Urinary bladder (tissue), 4 donors: ENCODE results near the gene COG2. TPM values are rescaled to one million over a fixed set of nuclear protein-coding genes. Genes with fewer than 3 reads are reported as not detected.
"Not testable (repeated sequence)": the region's sequence is repeated elsewhere in the genome, so short reads cannot be mapped to it uniquely, and the experiment has no call there.

Experiments used
- DNase-seq: peaks from one replicate; pipeline ENCODE4 v3.0.0-alpha.2; 2015; ENCODE audit errors: extremely low spot score
- H3K27ac ChIP-seq: one replicate; pipeline ENCODE4 v1.5.1; 2013; ENCODE audit warnings: low read depth, mild to moderate bottlenecking, moderate library complexity
- H3K36me3 ChIP-seq: one replicate; pipeline ENCODE4 v1.6.1; 2013; ENCODE audit warnings: mild to moderate bottlenecking, moderate library complexity; ENCODE audit not compliant: insufficient read depth
- H3K4me1 ChIP-seq: one replicate; pipeline ENCODE4 v1.6.1; 2013; ENCODE audit warnings: mild to moderate bottlenecking, moderate library complexity; ENCODE audit not compliant: insufficient read depth
- H3K4me3 ChIP-seq: one replicate; pipeline ENCODE4 v1.5.1; 2013; ENCODE audit warnings: low read depth, low read length
- WGBS: extraction: QIAGEN DNeasy Blood & Tissue Kit; methylation state at CpG from one replicate; pipeline ENCODE4 v1.1.7; 2013; 5-methylcytosine and 5-hydroxymethylcytosine counted together
- polyA plus RNA-seq: library from polyadenylated mRNA; stranded (reverse); fragments of 200-250 nt; gene quantifications from one replicate; pipeline ENCODE4 v1.2.3, GENCODE V29; 2013
- total RNA-seq: library from RNA; depleted of rRNA; stranded (reverse); fragments of >200 nt; gene quantifications from one replicate; pipeline ENCODE4 v1.2.3, GENCODE V29; 2014
- donor health status: healthy with polysubstance abuse.
- donor health status: healthy.

COG2 gene
- total and polyA plus RNA-seq, 2 donors: 14.3 to 29.1 TPM

DNA sequence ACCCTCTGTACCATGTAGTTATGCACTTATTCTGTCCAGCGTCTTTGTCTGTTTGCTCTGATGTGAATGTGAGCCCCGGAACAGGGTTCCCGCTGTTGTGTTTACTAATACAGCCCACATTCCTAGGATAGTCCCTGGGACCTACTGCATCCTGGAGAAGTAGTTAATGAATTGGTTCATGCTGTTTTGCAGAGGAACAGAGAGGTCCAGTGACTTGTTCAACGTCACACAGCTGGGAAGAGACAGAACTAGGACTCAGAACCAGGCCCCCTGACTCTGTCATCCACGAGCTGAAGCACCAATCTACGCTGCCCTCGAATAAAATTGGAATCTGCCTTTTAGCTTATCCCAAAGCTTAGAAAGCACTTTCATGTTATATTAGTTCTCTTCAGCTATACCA, 70.9 kb downstream of the COG2 start:
- whole genome bisulfite sequencing: 84% methylated on average over 7 of the region's 7 CpGs
- Histone ChIP-seq H3K27ac (no peak overlapping the region), H3K36me3 (no peaks in the 10 kb centered on the region), H3K4me3 (no peak overlapping the region), H3K4me1 (no peaks in the 10 kb centered on the region)
- DNase-seq: no peak

GRCh38 chr1:230713547-230713914, 71.2 kb downstream of the COG2 start:
- no peak for DNase-seq
- no peaks in the 10 kb centered on the region for H3K4me1 ChIP-seq
- no peaks in the 10 kb centered on the region for H3K36me3 ChIP-seq
- no peak overlapping the region for H3K4me3 ChIP-seq
- 81% methylated on average over 8 of the region's 8 CpGs for WGBS
- H3K27ac ChIP-seq: no peak overlapping the region

- Histone ChIP-seq H3K36me3 (no peaks in the 10 kb centered on the region), H3K4me3 (no peak within 1 kb of the TSS), H3K4me1 (no peaks in the 10 kb centered on the region), H3K27ac (no peak within 1 kb of the TSS)
- WGBS: 25% methylated on average over 24 of the region's 24 CpGs
- DNase-seq: no peak
Measured at GRCh38 chr1:230713915-230714764, 71.9 kb downstream of the COG2 start, which contains the start of gene AGT. TSS of gene AGT (minus strand) at chr1:230714122. CDS start at chr1:230710823, 3,299 bp downstream.

DNA sequence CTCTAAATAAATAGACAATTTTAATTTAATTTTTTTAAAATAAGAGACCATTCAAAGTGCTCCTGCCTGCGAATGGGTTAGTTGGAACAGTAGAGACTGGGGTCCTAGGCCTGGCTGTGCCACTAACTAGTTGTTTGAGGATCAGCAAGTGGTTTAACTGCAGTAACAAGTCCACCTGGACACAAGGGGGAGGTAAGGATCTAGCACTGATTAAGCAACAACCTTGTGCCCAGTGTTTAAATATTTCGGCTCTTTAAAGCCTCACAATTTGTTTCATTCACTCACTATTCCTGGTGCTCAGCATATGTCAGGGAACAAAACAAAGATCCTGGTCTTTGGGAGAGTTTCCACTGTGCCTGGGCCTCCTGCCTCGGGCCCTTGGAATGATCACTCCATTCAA, 73.2 kb downstream of the COG2 start:
- WGBS: 87% methylated on average over 3 of the region's 3 CpGs
- H3K27ac ChIP-seq: no peak overlapping the region

DNA sequence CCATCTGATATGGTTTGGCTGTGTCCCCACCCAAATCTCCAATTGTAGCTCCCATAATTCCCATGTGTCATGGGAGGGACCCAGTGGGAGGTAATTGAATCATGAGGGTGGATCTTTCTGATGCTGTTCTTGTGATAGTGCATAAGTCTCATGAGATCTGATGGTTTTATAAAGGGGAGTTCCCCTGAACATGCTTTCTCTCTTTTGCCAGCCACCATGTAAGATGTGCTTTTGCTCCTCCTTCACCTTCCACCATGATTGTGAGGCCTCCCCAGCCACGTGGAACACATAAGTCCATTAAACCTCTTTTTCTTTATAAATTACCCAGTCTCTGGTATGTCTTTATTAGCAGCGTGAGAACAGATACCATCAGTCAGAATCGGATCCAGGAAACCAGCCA, 74.2 kb downstream of the COG2 start:
- not testable (repeated sequence) for H3K36me3 ChIP-seq, DNase-seq, H3K4me3 ChIP-seq, H3K27ac ChIP-seq, H3K4me1 ChIP-seq
- WGBS: 65% methylated on average over 3 of the region's 3 CpGs

More for the DNA sequence above, 73.2 kb downstream of the COG2 start:
- Histone ChIP-seq H3K4me3 (no peak overlapping the region), H3K36me3 (no peaks in the 10 kb centered on the region), H3K4me1 (no peaks in the 10 kb centered on the region)
- DNase-seq: no peak

DNA sequence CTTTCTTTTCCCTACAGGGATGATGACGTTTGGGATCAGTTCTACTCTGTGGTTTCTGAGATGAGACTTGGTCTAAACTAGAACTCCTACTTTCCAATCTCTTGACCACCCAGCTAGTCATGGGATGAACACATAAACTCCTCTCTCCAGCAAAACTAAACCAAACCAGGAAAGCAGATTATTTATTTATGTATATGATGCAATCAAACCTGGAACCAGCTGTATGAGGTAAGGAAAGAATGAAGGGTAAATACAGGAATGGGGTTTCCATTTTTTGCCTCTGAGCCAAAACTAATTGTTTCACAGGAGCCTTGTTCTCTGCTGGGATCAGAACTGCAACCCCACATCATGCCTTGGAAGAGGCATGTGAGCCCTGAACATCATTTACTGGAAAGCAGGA, 75.0 kb downstream of the COG2 start:
- WGBS: 65% methylated on average over 1 of the region's 1 CpG
- Histone ChIP-seq H3K27ac (no peak overlapping the region), H3K36me3 (no peaks in the 10 kb centered on the region), H3K4me3 (no peak overlapping the region), H3K4me1 (no peaks in the 10 kb centered on the region)
- DNase-seq: no peak

GRCh38 chr1:230721849-230722522, 79.7 kb downstream of the COG2 start:
- not testable (repeated sequence) for DNase-seq, H3K36me3 ChIP-seq, H3K4me1 ChIP-seq, H3K27ac ChIP-seq, H3K4me3 ChIP-seq
- 91% methylated on average over 3 of the region's 3 CpGs for WGBS

DNA sequence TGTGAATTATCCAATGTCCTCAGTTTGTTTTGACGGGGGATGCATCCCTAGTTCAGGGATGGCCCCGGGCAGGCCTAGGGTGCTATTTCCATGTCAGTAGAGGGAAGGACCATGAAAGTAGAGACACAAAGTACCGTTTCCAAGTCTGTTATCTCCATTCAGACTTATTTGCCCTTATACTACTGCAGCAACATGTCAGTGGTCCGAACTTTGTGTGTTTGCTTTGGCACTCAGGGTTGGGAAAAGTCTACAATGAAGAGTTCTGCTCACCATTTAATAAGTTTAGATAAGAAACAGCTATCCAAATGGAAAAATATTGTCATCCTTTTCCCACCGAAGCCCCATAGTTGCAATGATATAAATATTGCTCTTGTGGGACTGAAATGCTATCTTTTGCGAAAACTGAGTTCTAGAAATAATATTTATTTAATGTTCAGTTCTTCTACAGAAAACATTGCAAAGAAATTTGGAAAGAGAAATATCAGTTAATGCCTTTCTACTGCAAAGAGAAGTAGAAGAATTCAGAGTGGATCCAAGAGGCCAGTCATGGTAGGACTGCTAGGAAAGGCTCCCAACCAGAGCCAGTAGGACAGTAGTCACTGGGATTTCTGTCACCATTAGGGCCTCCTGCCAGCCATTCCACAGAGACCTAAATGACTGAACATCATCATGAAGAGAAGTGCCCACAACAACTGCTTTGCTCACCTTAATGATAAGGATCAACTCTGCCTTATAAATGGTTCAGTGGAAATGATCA, 83.2 kb downstream of the COG2 start:
- no peaks in the 10 kb centered on the region for H3K4me1 ChIP-seq
- no peaks in the 10 kb centered on the region for H3K36me3 ChIP-seq
- WGBS: 57% methylated on average over 6 of the region's 6 CpGs
- DNase-seq: no peak
- H3K27ac ChIP-seq: no peak overlapping the region
- H3K4me3 ChIP-seq: no peak overlapping the region

- 46% methylated on average over 6 of the region's 6 CpGs for WGBS
- no peak overlapping the region for H3K4me3 ChIP-seq
- no peaks in the 10 kb centered on the region for H3K36me3 ChIP-seq
- H3K27ac ChIP-seq: no peak overlapping the region
- H3K4me1 ChIP-seq: no peaks in the 10 kb centered on the region
- DNase-seq: no peak
Measured at GRCh38 chr1:230728710-230729392, 86.6 kb downstream of the COG2 start.

DNA sequence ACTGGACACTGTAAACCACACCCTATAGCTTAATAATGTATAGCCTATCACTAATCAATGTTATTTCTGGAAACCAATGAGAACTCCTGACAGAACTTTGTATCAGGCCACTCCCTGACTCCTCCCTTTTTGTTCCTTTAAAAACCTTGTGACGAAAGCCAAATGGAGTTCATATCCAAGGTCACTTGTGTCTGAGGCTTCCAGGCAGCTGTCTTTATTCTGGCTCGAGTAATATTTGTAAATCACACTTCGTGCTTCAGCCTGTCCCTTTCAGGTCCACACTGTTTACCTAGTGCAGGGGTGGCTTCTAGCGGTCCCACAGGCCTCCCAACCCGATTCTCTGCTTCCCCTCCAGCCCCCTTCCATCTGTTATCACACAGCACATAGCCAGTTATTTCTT, 88.7 kb downstream of the COG2 start:
- Histone ChIP-seq H3K4me3 (no peak overlapping the region), H3K4me1 (no peaks in the 10 kb centered on the region), H3K27ac (no peak overlapping the region), H3K36me3 (no peaks in the 10 kb centered on the region)
- no peak for DNase-seq
- WGBS: 25% methylated on average over 5 of the region's 5 CpGs

- 69% methylated on average over 2 of the region's 2 CpGs for WGBS
- H3K27ac ChIP-seq: no peak overlapping the region
- no peaks in the 10 kb centered on the region for H3K4me1 ChIP-seq
- no peak for DNase-seq
- H3K4me3 ChIP-seq: no peak overlapping the region
- no peaks in the 10 kb centered on the region for H3K36me3 ChIP-seq
Measured at GRCh38 chr1:230735447-230735846, 93.2 kb downstream of the COG2 start.

DNA sequence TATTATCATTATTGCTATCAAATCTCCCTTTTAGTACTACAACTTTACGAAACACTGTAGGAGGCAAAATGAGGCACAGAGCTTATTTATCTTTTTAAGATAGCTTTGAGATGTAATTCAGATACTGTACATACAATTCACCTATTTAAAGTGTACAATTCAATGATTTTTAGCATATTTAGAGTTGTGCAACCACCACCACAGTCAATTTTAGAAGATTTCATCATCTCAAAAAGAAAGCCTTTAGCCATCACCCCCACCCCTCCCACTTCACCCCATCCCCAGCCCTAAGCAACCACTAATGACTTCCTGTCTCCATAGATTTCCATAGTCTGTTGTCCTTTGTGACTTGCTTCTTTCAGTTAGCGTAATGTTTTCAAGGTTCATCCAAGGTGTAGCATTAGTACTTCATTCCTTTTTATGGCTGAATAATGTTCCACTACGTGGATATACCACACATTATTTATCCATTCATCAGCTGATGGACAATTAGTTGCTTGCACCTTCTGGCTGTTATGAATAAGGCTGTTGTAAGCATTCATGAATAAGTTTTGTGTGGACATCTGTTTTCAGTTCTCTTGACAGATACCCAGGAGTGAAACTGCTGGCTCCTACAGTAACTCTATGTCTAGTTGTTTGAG, 95.5 kb downstream of the COG2 start:
- H3K4me1 ChIP-seq: no peaks in the 10 kb centered on the region
- 93% methylated on average over 3 of the region's 3 CpGs for WGBS

More for the DNA sequence above, 95.5 kb downstream of the COG2 start:
- Histone ChIP-seq H3K27ac (no peak overlapping the region), H3K4me3 (no peak overlapping the region), H3K36me3 (no peaks in the 10 kb centered on the region)
- DNase-seq: no peak
